Measurements from ENCODE around the gene SIGLEC9. TPM values are rescaled to one million over a fixed set of nuclear protein-coding genes. Genes with fewer than 3 reads are reported as not detected.

The SIGLEC9 gene
- total RNA-seq, 1 donor from 2014 or later = 0.82 TPM

- peaks cover 6% of the 10 kb centered on the region for H3K27me3 Mint-ChIP-seq (ENCODE audit: unreplicated experiment)
- H3K27ac Mint-ChIP-seq (ENCODE audit: unreplicated experiment) = peak overlapping the region; percentile 45
- peaks cover 26% of the 10 kb centered on the region for H3K4me1 Mint-ChIP-seq (ENCODE audit: unreplicated experiment)
These were observed 32.5 kb upstream of the SIGLEC9 start for GRCh38 chr19:51091895-51092873.

DNA sequence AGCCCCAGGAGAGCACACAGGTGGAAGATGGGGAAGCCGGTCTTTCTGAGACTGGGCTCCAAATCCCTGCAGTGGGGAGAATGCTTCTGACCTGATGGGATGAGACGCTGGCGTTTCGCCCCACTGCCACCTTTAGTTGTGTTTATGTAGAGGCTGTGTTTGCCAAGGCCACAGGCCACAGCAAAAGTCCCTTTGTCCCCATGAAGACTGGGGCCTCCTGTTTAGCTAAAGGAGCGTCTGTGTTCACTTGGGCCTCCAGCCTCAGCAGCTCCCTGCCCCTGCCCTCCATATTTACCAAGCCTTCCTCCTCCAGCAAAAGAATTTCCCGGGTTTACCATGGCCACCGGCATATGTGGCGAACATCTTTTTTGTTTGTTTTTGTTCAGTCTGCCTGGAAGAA, 31.6 kb upstream of the SIGLEC9 start:
- no peak overlapping the region for H3K4me3 Mint-ChIP-seq (ENCODE audit: unreplicated experiment)
- H3K27ac Mint-ChIP-seq (ENCODE audit: unreplicated experiment) = no peak overlapping the region
- TF ChIP-seq, protein P1, sequence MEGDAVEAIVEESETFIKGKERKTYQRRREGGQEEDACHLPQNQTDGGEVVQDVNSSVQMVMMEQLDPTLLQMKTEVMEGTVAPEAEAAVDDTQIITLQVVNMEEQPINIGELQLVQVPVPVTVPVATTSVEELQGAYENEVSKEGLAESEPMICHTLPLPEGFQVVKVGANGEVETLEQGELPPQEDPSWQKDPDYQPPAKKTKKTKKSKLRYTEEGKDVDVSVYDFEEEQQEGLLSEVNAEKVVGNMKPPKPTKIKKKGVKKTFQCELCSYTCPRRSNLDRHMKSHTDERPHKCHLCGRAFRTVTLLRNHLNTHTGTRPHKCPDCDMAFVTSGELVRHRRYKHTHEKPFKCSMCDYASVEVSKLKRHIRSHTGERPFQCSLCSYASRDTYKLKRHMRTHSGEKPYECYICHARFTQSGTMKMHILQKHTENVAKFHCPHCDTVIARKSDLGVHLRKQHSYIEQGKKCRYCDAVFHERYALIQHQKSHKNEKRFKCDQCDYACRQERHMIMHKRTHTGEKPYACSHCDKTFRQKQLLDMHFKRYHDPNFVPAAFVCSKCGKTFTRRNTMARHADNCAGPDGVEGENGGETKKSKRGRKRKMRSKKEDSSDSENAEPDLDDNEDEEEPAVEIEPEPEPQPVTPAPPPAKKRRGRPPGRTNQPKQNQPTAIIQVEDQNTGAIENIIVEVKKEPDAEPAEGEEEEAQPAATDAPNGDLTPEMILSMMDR (IDR thresholded peaks at IDR 0.05; ENCODE audit: unreplicated experiment) = no peak
- no peak for DNase-seq (ENCODE audit: low spot score)
- H3K36me3 Mint-ChIP-seq (ENCODE audit: low read depth, unreplicated experiment) = no peaks in the 10 kb centered on the region
- H3K4me1 Mint-ChIP-seq (ENCODE audit: unreplicated experiment) = peaks cover 27% of the 10 kb centered on the region
- H3K9me3 Mint-ChIP-seq (ENCODE audit: unreplicated experiment) = no peaks in the 10 kb centered on the region
- peaks cover 6% of the 10 kb centered on the region for H3K27me3 Mint-ChIP-seq (ENCODE audit: unreplicated experiment)

More at GRCh38 chr19:51091895-51092873, 32.5 kb upstream of the SIGLEC9 start:
- TF ChIP-seq, protein P1 (IDR thresholded peaks at IDR 0.05; ENCODE audit: unreplicated experiment) = no peak
- H3K9me3 Mint-ChIP-seq (ENCODE audit: unreplicated experiment) = no peaks in the 10 kb centered on the region
- no peak for DNase-seq (ENCODE audit: low spot score)
- no peak overlapping the region for H3K4me3 Mint-ChIP-seq (ENCODE audit: unreplicated experiment)
- H3K36me3 Mint-ChIP-seq (ENCODE audit: low read depth, unreplicated experiment) = no peaks in the 10 kb centered on the region

DNA sequence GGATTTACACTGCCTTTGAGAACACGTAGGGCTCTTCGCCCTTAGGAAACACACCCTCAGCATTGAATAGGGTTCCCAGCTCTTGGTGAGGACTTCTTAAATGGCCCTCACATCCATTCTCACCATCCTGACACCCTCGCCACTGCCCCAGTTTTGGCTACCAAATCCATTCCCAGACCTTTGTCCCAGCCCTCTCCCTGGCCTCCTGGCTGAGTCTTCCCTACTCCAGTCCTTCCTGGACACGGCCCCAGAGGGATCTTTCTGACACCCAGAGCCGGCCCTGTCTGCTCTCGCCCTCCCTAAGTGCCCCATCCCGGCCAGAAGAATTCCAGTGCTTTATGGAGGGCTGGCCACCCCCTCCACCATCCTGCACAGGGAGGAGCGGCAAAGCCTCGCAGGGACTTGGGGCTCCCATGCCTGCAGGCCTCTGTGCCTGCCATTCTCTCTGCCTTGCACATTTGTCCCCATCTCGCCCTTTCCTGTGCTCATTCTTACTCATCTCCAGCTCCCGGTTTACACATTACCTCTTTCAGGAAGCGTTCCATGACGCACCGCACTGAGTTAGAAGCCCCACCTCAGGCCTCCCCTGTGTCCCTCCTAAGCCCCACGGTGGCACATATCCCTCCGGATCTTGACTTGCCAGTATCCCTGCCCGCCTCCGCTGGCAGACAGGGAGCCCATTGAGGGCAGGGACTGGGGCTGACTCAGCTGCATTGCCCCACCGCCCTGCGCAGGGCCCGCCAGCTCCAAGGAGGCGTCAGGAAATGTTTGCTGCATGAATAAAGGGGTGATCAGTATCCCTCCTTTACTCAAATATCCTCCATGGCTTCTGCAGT, 31.0 kb upstream of the SIGLEC9 start:
- Mint-ChIP-seq H3K27ac (ENCODE audit: unreplicated experiment) (no peak overlapping the region), H3K4me3 (ENCODE audit: unreplicated experiment) (no peak overlapping the region), H3K9me3 (ENCODE audit: unreplicated experiment) (no peaks in the 10 kb centered on the region), H3K27me3 (ENCODE audit: unreplicated experiment) (peaks cover 6% of the 10 kb centered on the region), H3K4me1 (ENCODE audit: unreplicated experiment) (peaks cover 27% of the 10 kb centered on the region), H3K36me3 (ENCODE audit: low read depth, unreplicated experiment) (no peaks in the 10 kb centered on the region)
- DNase-seq (ENCODE audit: low spot score) = no peak
- TF ChIP-seq, protein P1 (IDR thresholded peaks at IDR 0.05; ENCODE audit: unreplicated experiment) = no peak

GRCh38 chr19:51094696-51095279, 29.9 kb upstream of the SIGLEC9 start:
- Mint-ChIP-seq H3K27me3 (ENCODE audit: unreplicated experiment) (peaks cover 3% of the 10 kb centered on the region), H3K4me1 (ENCODE audit: unreplicated experiment) (peaks cover 24% of the 10 kb centered on the region), H3K4me3 (ENCODE audit: unreplicated experiment) (no peak overlapping the region), H3K36me3 (ENCODE audit: low read depth, unreplicated experiment) (no peaks in the 10 kb centered on the region), H3K9me3 (ENCODE audit: unreplicated experiment) (no peaks in the 10 kb centered on the region), H3K27ac (ENCODE audit: unreplicated experiment) (no peak overlapping the region)
- DNase-seq (ENCODE audit: low spot score) = peak; percentile 69
- TF ChIP-seq, protein P1 (IDR thresholded peaks at IDR 0.05; ENCODE audit: unreplicated experiment) = peak; percentile 94

All from endothelial cell (in vitro differentiated cells).